Endodermal cell (in vitro differentiated cells): ENCODE measurements around the gene ELANE. TPM values are rescaled to one million over a fixed set of nuclear protein-coding genes. Genes with fewer than 3 reads are reported as not detected.

Experiments
- DNase-seq: peaks from one replicate; pipeline ENCODE4 v3.0.0-alpha.2; 2017
- H3K27ac ChIP-seq: 2 replicates; pipeline ENCODE4 v1.5.1; 2013; ENCODE audit warnings: mild to moderate bottlenecking, low read depth, low read length, moderate library complexity
- H3K27me3 ChIP-seq: 2 replicates; pipeline ENCODE4 v1.6.1; 2013; ENCODE audit warnings: mild to moderate bottlenecking, low read length, moderate library complexity; ENCODE audit not compliant: insufficient read depth, control insufficient read depth, poor library complexity, severe bottlenecking
- H3K36me3 ChIP-seq: 2 replicates; pipeline ENCODE4 v1.7.0; 2013; ENCODE audit warnings: mild to moderate bottlenecking, low read length, moderate library complexity; ENCODE audit not compliant: control insufficient read depth, insufficient read depth
- H3K4me1 ChIP-seq: one replicate; pipeline ENCODE4 v1.7.0; 2013; ENCODE audit warnings: low read length; ENCODE audit not compliant: control insufficient read depth, insufficient read depth
- H3K4me3 ChIP-seq: 2 replicates; pipeline ENCODE4 v1.5.1; 2013; ENCODE audit warnings: mild to moderate bottlenecking, low read length, moderate library complexity
- H3K9ac ChIP-seq: 2 replicates; pipeline ENCODE4 v1.6.1; 2013; ENCODE audit warnings: mild to moderate bottlenecking, low read length, moderate library complexity; ENCODE audit not compliant: poor library complexity, severe bottlenecking; ENCODE audit errors: extremely low read depth
- H3K9me3 ChIP-seq: 2 replicates; pipeline ENCODE4 v1.6.1; 2013; ENCODE audit warnings: mild to moderate bottlenecking, low read length, moderate library complexity; ENCODE audit not compliant: control insufficient read depth
- H3K27ac Mint-ChIP-seq: 2 replicates; pipeline ENCODE4 v1.8.0; 2020; ENCODE audit warnings: mixed read lengths
- H3K27me3 Mint-ChIP-seq: 2 replicates; pipeline ENCODE4 v1.8.0; 2021; ENCODE audit warnings: mild to moderate bottlenecking, mixed read lengths; ENCODE audit not compliant: insufficient read depth
- H3K36me3 Mint-ChIP-seq: 2 replicates; pipeline ENCODE4 v1.8.0; 2020; ENCODE audit warnings: low read depth, mixed read lengths
- H3K4me1 Mint-ChIP-seq: 2 replicates; pipeline ENCODE4 v1.8.0; 2020; ENCODE audit warnings: mixed read lengths
- H3K4me3 Mint-ChIP-seq: 2 replicates; pipeline ENCODE4 v1.8.0; 2020; ENCODE audit warnings: mild to moderate bottlenecking, moderate library complexity, mixed read lengths
- H3K9me3 Mint-ChIP-seq: 2 replicates; pipeline ENCODE4 v1.8.0; 2020; ENCODE audit warnings: mild to moderate bottlenecking, mixed read lengths
- CTCF ChIP-seq: fragments of 200-600 bp; sonication (generic); conservative IDR thresholded peaks from 2 replicates; pipeline ENCODE4 v1.5.0; 2021; ENCODE audit warnings: antibody characterized with exemption, mild to moderate bottlenecking
- WGBS, 2 experiments: methylation state at CpG; one replicate each; pipeline versions ENCODE4 v1.1.5 to v1.1.7; 2013; ENCODE audit warnings: missing lambda C conversion rate in 2 of 2, mixed read lengths in 1 of 2; ENCODE audit not compliant: insufficient coverage in 1 of 2, insufficient read length in 1 of 2; 5-methylcytosine and 5-hydroxymethylcytosine counted together
- total RNA-seq, 2 donors: library from RNA; stranded (reverse); fragmentation: NEBNext Ultra II Directional in 1 of 2; extraction: Animal tissue kit (Norgen Biotek cat#: 25700) in 1 of 2; gene quantifications; 2 replicates in 1 of 2; 3 replicates in 1 of 2; pipeline ENCODE4 v1.2.1, GENCODE V29; 2021

ELANE gene
- total RNA-seq, 2 donors from 2014 or later = not detected

- no peak for DNase-seq
- H3K36me3 Mint-ChIP-seq = no peaks in the 10 kb centered on the region
- 91 to 92% methylated on average over 11 to 33 of the region's 33 CpGs for WGBS, 2 experiments
Observed at GRCh38 chr19:827710-828321, 24.3 kb upstream of the ELANE start, which contains the start of gene AZU1. Gene AZU1 (plus strand): TSS chr19:827837. CDS start chr19:827847, 10 bp downstream.

GRCh38 chr19:829129-829758, 22.9 kb upstream of the ELANE start:
- no peak overlapping the region for H3K27ac Mint-ChIP-seq
- H3K4me1 Mint-ChIP-seq = no peaks in the 10 kb centered on the region
- Histone ChIP-seq H3K9me3 (no peaks in the 10 kb centered on the region), H3K4me3 (no peak overlapping the region), H3K9ac (no peak overlapping the region), H3K4me1 (no peaks in the 10 kb centered on the region), H3K27ac (no peak overlapping the region), H3K27me3 (no peaks in the 10 kb centered on the region), H3K36me3 (no peaks in the 10 kb centered on the region)
- no peaks in the 10 kb centered on the region for H3K27me3 Mint-ChIP-seq
- 76 to 88% methylated on average over 13 to 18 of the region's 18 CpGs for WGBS, 2 experiments
- no peak for TF ChIP-seq CTCF
- no peaks in the 10 kb centered on the region for H3K9me3 Mint-ChIP-seq
- no peaks in the 10 kb centered on the region for H3K36me3 Mint-ChIP-seq
- no peak for DNase-seq
- no peak overlapping the region for H3K4me3 Mint-ChIP-seq

More at GRCh38 chr19:827710-828321, 24.3 kb upstream of the ELANE start, which contains the start of gene AZU1:
- Mint-ChIP-seq H3K27ac (no peak within 1 kb of the TSS), H3K9me3 (no peaks in the 10 kb centered on the region), H3K27me3 (no peaks in the 10 kb centered on the region), H3K4me1 (peaks cover 3% of the 10 kb centered on the region), H3K4me3 (no peak within 1 kb of the TSS)
- Histone ChIP-seq H3K4me1 (no peaks in the 10 kb centered on the region), H3K9ac (no peak within 1 kb of the TSS), H3K4me3 (no peak within 1 kb of the TSS), H3K27ac (no peak within 1 kb of the TSS), H3K36me3 (no peaks in the 10 kb centered on the region), H3K27me3 (no peaks in the 10 kb centered on the region), H3K9me3 (no peaks in the 10 kb centered on the region)
- TF ChIP-seq CTCF = no peak

GRCh38 chr19:831407-832369, 20.4 kb upstream of the ELANE start:
- H3K27me3 ChIP-seq = no peaks in the 10 kb centered on the region
- Mint-ChIP-seq H3K4me1 (no peaks in the 10 kb centered on the region), H3K27me3 (no peaks in the 10 kb centered on the region), H3K4me3 (no peak overlapping the region), H3K27ac (no peak overlapping the region), H3K9me3 (no peaks in the 10 kb centered on the region), H3K36me3 (no peaks in the 10 kb centered on the region)
- 84 to 85% methylated on average over 17 to 38 of the region's 38 CpGs for whole genome bisulfite sequencing, 2 experiments
- H3K4me3 ChIP-seq = no peak overlapping the region
- no peaks in the 10 kb centered on the region for H3K9me3 ChIP-seq
- no peak overlapping the region for H3K9ac ChIP-seq
- DNase-seq = no peak
- no peaks in the 10 kb centered on the region for H3K4me1 ChIP-seq
- TF ChIP-seq CTCF = no peak
- H3K36me3 ChIP-seq = no peaks in the 10 kb centered on the region
- H3K27ac ChIP-seq = no peak overlapping the region
